HG03469 (cell line): ENCODE data around the gene RIPOR3.

Source experiments
- ATAC-seq: cut with Tn5 transposase; IDR thresholded peaks from one replicate; pipeline ENCODE4 v1.9.1; 2021; ENCODE audit warnings: mild to moderate bottlenecking, moderate library complexity, moderate number of reproducible peaks; ENCODE audit not compliant: unreplicated experiment

Gene RIPOR3

GRCh38 chr20:50690650-50691572 lies at the start of gene RIPOR3:
TSS of gene RIPOR3 (minus strand) at chr20:50691542. CDS start at chr20:50691128, 414 bp downstream.
- no peak for ATAC-seq

GRCh38 chr20:50737352-50737751 lies 46.0 kb upstream of the RIPOR3 start:
- no peak for ATAC-seq

DNA sequence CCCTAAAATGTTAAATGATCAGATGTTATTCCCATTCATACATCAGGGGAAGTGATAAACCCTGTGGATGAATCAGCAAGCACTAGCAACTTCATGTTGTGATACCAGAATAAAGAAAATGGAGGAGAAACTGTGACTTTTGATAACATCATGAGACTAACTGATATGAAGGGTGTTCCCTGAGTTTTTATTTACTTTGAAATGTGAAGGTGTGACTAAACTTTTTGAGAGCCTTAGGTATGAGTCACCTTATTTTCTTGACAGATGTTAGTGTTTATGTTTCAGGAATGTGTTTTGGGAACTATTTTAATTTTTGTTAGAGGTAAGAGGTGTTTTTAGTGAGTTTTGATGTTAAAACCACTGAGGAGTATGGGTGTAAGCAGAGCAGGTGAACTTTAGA lies 44.5 kb upstream of the RIPOR3 start:
- no peak for ATAC-seq

GRCh38 chr20:50734730-50735679 lies 43.7 kb upstream of the RIPOR3 start:
- ATAC-seq = no peak

DNA sequence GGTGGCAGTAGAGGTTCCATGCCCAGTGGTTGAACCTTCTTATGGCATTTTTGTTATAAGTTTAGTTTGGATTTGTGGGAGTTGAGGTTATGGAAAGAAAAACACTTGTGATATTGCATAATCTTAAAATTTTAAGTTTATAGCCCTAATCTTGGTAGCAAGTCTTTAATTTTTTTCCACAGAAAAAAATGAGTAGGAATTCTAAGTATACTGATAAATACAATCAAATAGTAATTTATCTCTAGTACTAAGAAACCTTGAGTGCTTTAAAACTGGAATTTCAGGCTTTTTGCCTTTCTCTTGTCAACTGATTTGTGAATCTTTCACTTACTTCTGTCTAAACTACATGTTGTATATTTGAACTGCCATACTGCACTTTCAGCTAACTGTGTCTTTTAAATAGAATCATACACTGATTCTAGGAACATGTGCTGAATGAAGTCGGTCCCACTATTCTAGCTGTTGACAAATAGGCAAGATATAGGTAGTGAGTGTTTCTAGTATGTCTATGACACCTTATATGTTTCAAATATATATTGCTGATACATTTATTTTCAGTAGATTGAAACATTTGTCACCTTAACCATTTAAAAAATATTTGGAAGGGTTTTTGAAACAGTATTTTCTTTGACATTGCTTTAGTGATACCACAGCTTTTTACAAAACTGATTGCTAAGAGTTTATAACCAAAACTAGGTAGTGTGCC lies 42.5 kb upstream of the RIPOR3 start:
- ATAC-seq = no peak

GRCh38 chr20:50731930-50732690 lies 40.8 kb upstream of the RIPOR3 start:
- ATAC-seq = no peak

- peak; percentile 75 for ATAC-seq
Measured at GRCh38 chr20:50731055-50731929, 40.0 kb upstream of the RIPOR3 start, which contains the start of gene PARD6B. TSS of gene PARD6B (plus strand) at chr20:50731580. CDS start at chr20:50731787, 207 bp downstream.

GRCh38 chr20:50730765-50731054 lies 39.4 kb upstream of the RIPOR3 start:
- no peak for ATAC-seq

GRCh38 chr20:50729901-50730764 lies 38.8 kb upstream of the RIPOR3 start:
- no peak for ATAC-seq

- no peak for ATAC-seq
Measured at GRCh38 chr20:50728981-50729874, 37.9 kb upstream of the RIPOR3 start.

GRCh38 chr20:50728486-50728980 lies 37.2 kb upstream of the RIPOR3 start:
- ATAC-seq = no peak

- no peak for ATAC-seq
Measured at GRCh38 chr20:50727792-50728485, 36.6 kb upstream of the RIPOR3 start.

DNA sequence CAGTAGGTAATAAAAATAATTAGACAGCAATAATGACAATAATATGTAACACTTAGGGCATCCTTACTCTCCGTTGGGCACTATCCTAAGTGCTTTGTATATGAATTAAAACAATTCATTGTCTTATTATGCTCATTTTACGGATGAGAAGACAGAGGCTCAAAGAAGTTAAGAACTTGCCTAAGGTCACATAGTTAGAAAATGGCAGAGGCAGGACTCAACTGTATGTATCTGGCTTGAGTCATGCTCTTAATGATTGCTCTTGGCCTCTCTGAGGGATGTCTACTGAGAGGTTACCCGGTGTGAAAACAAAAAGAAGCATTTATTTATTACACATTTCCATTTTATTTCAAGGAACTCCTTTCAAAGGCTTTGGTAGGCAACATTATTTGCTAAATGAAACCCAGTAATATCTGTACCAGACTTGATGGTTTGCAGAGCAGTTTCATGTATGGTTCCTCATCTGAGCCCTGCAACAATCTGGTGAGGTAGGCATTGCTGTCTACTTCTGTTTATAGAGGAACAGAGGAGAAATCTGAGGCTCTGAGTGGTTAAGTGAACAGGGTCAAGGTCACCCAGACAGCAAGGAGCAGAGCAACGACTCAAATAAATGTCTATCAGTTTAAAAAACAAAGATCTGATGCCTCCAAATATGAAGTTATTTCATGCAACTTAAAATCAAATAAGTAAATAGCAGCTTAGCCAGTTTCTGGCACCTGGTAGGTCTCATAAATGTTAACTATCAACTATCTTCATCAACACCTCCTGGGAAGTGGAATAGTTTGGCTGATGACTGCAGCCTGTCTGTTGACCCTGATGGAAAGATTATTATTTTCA lies 35.8 kb upstream of the RIPOR3 start:
- ATAC-seq = no peak

GRCh38 chr20:50725724-50726005 lies 34.3 kb upstream of the RIPOR3 start:
- no peak for ATAC-seq

DNA sequence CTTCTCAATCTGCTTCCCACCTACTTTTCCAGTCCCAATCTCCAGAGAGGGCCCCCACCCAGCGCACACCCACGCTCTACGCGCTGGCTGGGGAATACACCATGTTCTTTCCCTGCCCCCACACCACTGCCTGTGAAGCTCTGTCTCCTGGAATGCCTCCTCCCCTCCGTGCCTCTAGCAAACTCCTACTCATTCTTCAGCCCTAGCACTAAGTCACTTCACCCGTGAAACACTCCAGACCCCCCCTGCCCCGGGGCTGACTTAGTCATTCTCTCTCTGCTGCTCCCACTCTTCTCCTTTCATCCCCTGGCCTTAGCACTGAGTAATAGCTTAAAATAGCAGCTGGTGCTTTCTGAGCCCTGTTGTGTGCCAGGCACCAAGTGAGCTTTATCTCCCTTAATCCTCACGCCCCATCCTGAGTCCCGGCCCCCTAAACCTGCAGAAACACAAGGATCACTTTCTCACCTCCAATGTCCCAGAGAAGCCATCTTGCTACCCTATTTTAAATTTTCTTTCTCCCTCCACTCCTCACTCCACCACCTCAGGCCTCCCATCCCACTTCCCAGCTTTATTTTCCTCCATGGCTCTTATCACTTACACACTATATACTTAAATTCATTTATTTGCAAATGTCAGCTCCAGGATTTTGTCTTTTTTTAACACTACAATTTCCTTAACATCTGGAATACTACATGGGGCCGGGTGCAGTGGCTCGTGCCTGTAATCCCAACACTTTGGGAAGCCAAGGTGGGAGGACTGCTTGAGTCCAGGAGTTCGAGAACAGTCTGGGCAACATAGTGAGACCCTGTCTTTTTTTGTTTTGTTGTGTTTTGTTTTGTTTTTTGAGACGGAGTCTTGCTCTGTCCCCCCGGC lies 33.7 kb upstream of the RIPOR3 start:
- ATAC-seq = no peak
